HG03354 (cell line): Measurements from ENCODE around the gene PDP2.
"Not testable (repeated sequence)": the region's sequence is repeated elsewhere in the genome, so short reads cannot be mapped to it uniquely, and the experiment has no call there.

Source experiments
- ATAC-seq: cut with Tn5 transposase; IDR thresholded peaks from one replicate; pipeline ENCODE4 v1.9.1; 2021; ENCODE audit warnings: mild to moderate bottlenecking; ENCODE audit not compliant: unreplicated experiment, poor library complexity, severe bottlenecking

Gene PDP2

GRCh38 chr16:66881560-66881959 is 1.2 kb downstream of the PDP2 start:
- ATAC-seq: no peak

DNA sequence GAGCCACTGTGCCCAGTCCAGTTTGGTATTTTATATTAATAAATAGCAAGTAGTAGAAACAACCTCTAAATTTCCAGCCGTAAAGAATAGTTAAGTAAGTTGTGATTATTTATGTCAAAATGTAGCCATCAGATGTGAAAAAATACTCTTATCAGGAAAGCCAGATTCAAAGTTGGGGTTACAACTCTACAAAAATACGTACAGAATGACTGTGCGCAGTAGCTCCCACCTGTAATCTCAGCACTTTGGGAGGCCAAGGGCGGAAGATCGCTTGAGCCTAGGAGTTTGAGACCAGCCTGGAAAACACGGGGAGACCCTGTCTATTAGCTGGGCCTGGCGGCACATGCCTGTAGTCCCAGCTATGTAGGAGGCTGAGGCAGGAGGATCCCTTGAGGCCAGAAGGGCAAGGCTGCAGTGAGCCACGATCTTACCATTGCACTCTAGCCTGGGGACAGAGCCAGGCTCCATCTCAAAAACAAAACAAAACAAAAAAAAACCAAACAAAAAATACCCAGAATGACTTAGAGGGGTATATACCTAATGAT is 1.7 kb downstream of the PDP2 start:
- no peak for ATAC-seq

GRCh38 chr16:66882702-66883101 is 2.4 kb downstream of the PDP2 start:
- no peak for ATAC-seq

DNA sequence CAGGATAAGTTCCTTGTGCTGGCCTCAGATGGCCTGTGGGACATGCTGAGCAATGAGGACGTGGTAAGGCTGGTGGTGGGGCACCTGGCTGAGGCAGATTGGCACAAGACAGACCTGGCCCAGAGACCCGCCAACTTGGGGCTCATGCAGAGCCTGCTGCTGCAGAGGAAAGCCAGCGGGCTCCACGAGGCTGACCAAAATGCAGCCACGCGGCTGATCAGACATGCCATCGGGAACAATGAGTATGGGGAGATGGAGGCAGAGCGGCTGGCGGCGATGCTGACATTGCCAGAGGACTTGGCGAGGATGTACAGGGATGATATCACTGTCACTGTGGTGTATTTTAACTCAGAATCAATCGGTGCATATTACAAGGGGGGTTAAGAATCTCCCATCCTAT is 5.2 kb downstream of the PDP2 start:
- ATAC-seq: no peak

- no peak for ATAC-seq
Observed at GRCh38 chr16:66886321-66886720, 6.0 kb downstream of the PDP2 start.

DNA sequence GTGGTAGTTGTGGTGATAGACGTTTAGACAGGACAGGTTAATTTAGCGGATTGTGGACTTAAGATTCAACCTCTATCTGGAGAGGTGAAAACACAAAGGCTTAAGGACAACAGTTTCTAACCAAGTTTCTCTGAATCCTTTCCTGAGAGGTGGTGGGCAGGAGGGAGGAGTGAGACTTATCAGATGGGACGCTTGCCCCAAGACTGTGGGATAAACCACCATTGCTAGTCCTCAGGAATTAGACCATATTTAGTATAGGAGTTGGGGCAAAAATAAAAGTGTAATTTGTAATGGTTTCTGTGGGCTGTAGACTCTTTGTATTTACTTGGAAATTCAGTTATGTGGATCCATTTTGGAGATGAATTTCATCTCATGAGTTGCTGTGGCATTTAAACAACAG is 6.6 kb downstream of the PDP2 start:
- ATAC-seq: no peak

DNA sequence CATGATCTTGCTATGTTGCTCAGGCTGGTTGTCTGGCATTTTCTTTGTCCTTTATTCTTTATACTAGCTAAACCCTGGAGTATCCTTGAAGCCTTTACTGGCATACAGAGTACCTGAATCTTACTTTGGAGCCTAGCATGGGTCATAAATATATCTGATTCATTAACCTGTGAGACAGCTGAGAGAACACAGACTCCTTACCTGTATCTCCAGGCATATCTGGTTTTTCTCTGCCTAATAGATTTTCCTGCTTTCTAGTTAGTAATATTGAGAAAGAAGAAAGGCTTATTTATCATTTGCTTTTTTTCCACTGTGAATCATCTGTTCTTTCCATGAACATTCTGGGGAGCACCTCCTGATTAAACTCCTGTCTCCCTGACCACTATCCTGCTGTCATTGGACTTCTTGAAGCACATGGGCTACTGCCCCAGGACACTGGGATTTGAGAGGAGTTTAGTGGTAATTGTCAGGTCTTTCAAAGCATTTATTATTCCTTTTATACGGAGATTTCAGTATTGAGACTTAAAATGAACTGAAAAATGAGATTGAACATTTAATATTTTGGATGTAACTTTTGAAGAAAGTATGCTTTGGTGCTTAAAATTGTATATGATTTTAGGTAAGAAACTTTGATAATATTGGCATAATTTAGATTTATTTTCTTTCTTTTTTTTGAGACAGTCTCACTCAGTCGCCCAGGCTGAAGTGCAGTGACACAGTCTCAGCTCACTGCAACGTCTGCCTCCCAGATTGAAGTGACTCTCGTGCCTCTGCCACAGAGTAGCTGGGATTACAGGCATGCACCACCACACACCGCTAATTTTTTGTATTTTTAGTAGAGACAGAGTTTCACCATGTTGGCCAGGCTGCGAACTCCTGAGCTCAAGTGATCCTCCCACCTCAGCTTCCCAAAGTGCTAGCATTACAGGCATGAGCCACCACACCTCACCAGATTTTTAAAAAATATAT is 8.6 kb downstream of the PDP2 start:
- no peak for ATAC-seq

DNA sequence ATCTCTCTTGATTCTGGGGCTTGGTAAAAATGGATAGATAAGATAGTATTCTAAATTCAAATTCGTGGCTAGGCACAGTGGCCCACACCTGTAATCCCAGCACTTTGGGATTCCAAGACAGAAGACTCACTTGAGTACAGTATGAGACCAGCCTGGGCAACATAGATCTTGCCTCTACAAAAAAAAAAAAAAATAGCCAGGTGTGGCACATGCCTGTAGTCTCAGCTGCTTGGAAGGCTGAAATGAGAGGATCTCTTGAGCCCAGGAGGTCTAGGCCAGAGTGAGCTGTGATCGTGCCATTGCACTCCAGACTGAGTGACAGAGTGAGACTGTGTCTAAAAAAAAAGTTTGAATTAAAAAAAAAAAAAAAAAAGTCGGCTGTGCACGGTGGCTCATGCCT is 9.3 kb downstream of the PDP2 start:
- ATAC-seq: no peak

DNA sequence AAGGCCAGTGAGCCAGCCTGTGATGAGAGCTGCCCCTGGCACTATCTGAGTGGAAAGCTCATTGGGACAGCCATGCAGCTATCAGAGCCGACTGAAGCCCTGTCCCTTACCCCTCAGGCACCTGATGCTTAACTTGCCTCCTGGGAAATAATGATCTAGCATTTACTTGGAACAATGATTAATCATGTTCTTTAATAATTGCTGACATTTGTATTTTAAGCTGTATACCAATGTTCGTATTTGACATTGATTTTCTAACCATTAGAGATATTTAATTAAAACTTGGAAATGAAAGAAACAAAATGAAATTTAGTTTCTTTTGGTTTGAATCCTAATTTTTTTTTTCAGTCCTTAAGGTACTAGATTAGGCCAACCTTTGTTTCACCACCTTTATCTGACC is 10.5 kb downstream of the PDP2 start:
- no peak for ATAC-seq

- no peak for ATAC-seq
Observed at GRCh38 chr16:66891360-66891759, 11.0 kb downstream of the PDP2 start.

DNA sequence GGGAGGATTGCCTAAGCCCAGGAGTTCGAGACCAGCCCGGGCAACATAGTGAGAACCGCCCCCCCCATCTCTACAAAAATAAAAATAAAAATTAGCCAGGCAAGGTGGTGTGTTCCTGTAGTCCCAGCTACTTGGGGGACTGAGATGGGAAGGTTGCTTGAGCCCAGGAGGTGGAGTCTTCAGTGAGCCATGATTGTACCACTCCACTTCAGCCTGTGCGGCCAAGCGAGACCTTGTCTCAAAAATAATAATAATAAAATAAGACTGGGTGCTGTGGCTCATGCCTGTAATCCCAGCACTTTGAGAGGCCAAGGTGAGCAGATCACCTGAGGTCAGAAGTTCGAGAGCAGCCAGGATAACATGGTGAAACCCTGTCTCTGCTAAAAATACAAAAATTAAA is 11.5 kb downstream of the PDP2 start:
- ATAC-seq: no peak

DNA sequence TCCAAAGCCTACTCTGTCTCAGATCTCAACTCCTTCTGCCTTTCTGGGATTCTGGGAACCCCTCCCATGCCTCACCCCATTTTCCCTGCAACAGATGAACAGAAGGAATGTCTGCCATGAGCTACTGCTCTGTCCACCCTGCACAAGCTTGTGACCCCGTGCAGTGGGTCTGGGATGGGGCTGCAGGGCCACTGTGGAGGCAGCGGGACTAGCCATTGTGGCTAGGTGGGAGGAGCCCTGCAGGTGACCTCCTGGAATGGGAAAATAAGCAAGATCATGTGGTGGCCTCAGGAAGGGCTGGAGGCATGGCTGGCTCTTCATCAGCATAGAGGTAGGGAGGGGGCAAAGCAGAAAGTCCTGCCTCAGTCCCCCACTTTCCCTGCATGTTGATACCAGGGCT is 13.7 kb downstream of the PDP2 start:
- ATAC-seq: no peak

GRCh38 chr16:66894948-66895688 is 14.8 kb downstream of the PDP2 start:
- ATAC-seq: peak; percentile 80

DNA sequence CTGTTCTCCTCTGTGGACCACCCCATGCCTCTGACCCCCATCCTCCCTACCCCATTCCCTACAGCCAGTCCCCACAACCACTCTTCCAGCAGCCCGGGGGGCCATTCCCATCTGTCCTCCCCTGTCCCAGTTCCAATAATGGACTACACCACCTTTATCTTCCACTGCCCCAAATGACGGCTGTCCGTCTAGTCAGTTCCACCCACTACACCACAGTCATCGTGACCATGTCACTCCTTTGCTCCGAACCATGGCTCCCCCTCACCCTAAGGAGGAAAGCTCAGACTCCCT is 15.3 kb downstream of the PDP2 start:
- no peak for ATAC-seq

DNA sequence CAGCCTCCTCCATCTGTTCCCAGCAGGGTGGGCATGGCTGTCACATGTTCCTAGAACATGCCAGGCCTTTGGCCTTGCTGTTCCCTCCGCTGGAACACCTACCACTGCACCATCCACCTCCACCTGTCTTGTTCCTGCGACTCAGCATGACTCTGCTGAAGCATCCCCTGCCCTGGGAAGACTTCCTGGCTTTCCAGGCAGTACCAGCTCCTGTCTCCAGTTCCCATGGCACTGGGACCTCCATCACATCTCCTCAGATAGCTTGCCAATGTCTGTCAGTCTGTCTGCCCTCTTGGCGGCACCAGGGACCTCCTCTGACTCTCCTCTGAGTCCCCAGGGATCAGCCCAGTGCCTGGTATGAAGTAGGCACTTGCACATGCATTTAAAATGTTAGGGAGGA is 15.7 kb downstream of the PDP2 start:
- ATAC-seq: no peak

DNA sequence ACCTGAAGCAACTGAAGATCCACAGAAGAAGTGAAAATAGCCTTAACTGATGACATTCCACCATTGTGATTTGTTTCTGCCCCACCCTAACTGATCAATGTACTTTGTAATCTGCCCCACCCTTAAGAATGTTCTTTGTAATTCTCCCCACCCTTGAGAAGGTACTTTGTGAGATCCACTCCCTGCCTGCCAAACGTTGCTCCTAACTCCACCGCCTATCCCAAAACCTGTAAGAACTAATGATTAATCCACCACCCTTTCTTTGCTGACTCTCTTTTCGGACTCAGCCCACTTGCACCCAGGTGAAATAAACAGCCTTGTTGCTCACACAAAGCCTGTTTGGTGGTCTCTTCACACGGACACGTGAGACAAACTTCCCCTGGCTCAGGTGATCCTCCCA is 16.4 kb downstream of the PDP2 start:
- not testable (repeated sequence) for ATAC-seq

GRCh38 chr16:66898207-66898606 is 17.9 kb downstream of the PDP2 start:
- ATAC-seq: no peak

GRCh38 chr16:66898933-66899309 is 18.6 kb downstream of the PDP2 start:
- no peak for ATAC-seq

- no peak for ATAC-seq
Observed at GRCh38 chr16:66899310-66899944, 19.1 kb downstream of the PDP2 start.

DNA sequence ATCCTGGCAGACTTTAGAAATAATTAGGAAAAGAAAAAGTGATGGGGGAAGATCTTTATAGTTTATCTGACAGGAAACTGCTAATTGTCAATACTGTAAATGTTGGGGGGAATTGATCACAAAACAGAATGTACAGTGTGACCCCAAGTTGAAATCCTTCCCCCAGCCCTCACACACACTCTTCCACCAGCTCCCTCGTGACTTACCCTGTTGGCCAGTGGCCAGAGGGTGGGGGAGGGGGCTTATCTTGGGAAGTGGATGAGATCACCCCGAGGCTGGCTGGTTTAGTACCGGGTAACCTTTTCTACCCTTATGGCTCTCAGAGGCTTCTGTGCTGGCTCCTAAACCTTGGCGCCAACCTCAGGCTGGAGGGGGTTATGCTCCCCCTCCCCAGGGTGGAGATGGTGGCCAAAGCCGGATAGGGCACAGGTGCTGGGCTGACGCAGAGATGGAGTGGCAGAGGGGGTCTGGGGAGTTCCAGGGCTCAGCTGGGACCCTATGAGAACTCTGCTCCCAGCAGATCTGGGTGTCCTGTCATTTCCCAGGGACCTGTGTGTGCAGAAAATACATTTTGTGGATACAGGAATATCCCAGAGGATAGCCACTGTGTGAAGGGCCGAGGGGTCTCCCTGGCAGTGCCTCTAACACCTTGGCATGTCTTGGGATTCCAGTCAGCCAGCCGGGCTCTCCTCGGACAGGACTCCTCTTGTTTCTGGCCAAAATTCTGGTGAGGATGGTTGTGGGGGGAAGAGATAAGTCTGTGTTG is 19.8 kb downstream of the PDP2 start:
- no peak for ATAC-seq
